OCI-LY7 (cell line): Measurements from ENCODE around the gene PAH.

Source experiments
- EZH2phosphoT487 ChIP-seq: fragments of 200-600 bp; sonication (generic); IDR thresholded peaks from 2 replicates; pipeline ENCODE4 v1.6.1; 2018; ENCODE audit warnings: low read depth, borderline replicate concordance, mild to moderate bottlenecking, mixed run types, antibody characterized with exemption, low read length, moderate library complexity, mixed read lengths
- TF ChIP-seq, protein P1 (sequence below): fragments of 200-600 bp; sonication (generic); conservative IDR thresholded peaks from 2 replicates; pipeline ENCODE4 v1.5.1; 2014; ENCODE audit warnings: mild to moderate bottlenecking, antibody characterized with exemption, low read length, moderate library complexity, mixed read lengths

DNA sequence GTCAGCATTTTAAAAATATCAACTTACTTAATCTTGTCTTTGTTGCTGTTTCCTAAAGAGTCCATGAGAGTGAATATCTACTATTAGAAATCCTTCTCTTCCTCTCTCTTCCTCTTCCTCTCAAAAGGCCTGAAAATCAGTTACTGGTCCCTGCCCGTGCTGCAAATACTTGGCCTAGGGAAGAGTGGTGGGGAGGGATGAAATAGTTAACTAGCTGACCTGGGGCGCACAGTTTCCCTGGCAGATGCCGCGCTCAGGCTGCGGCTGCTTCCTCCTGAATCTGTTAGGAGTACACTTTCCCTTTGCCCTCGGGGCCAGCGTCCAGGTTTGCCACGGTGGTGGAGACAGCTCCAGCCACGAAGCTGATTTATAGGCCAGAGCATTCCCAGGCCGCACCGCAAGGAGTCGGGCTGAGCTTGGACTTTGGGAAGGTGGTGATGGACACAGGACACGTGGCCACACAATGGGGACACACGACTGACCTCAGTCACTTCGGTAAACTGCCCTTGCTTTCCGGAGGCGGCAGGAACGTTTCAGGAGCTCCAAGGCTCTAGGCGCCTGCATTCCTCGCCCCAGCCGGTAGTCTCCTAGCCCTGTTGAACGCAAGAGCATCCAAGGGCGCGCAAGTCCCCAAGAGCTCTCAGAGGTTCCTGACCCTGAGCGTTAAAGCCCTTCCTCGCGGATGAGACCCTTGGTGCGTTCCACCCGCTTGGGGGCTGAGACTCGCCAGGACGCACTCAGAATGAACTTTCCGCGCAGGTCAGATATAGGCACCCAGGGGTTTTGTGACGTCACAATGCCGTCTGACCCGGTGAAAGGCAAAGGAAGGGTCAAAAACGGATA lies 33.3 kb upstream of the PAH start:
- TF ChIP-seq, protein P1, sequence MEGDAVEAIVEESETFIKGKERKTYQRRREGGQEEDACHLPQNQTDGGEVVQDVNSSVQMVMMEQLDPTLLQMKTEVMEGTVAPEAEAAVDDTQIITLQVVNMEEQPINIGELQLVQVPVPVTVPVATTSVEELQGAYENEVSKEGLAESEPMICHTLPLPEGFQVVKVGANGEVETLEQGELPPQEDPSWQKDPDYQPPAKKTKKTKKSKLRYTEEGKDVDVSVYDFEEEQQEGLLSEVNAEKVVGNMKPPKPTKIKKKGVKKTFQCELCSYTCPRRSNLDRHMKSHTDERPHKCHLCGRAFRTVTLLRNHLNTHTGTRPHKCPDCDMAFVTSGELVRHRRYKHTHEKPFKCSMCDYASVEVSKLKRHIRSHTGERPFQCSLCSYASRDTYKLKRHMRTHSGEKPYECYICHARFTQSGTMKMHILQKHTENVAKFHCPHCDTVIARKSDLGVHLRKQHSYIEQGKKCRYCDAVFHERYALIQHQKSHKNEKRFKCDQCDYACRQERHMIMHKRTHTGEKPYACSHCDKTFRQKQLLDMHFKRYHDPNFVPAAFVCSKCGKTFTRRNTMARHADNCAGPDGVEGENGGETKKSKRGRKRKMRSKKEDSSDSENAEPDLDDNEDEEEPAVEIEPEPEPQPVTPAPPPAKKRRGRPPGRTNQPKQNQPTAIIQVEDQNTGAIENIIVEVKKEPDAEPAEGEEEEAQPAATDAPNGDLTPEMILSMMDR: no peak
- TF ChIP-seq EZH2phosphoT487: no peak
